ENCODE results near the gene CXCR4. TPM values are rescaled to one million over a fixed set of nuclear protein-coding genes. Genes with fewer than 3 reads are reported as not detected.

Gene CXCR4
- total RNA-seq, 2 donors from 2014 or later: 221 to 338 TPM

DNA sequence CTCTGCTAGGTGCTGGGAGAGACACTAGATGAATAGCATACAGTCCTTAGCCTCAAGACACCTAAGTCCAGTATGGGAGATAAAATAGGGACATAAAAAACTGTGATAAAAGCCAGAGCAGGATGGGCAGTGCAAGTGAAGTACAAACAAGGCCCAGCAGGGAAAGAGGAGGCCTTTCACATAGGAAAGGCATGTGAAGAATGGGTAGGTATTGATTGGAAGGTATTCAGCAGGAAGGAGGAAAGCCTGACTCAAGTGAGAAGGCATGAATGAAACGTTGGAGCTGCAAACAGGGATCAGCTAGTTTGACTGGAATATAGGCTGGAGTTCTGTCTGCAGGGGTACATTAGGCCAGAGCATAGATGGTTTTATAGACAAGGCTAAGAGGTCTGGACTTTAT lies 11.0 kb upstream of the CXCR4 start:
- Mint-ChIP-seq H3K36me3 (ENCODE audit: insufficient read depth in 2 of 2) (peaks cover under 1 to 3% of the 10 kb centered on the region in 2 donors), H3K4me3 (peak overlapping the region; percentile 83 to 92), H3K27ac (peak overlapping the region; percentile 88), H3K27me3 (ENCODE audit: low read depth) (peaks cover 15% of the 10 kb centered on the region), H3K4me1 (ENCODE audit: low read depth) (peaks cover 96% of the 10 kb centered on the region), H3K9me3 (peaks cover 0 to under 1% of the 10 kb centered on the region in 2 donors)
- DNase-seq (no peak), ATAC-seq (replicated peaks in 1 of 2) (no peak)

DNA sequence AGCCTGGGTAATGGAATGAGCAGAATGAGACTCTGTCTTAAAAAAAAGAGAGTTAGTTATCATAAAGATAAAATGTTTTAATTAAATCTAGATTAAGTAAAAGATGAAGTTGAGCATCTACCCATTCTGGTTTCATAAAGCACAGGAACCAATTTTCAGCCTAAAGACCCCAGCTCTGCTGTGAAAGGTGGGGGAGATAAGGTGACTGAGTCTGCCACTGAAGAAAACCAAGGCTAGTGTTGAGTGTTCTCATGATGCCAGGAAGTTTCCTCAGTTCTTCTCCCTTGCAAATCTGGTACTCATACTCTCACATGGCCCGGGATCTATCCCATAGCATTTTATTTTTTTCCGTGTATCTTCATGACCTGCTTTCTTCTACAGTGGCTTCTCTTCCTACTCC lies 10.4 kb upstream of the CXCR4 start:
- ATAC-seq (replicated peaks in 1 of 2) (no peak), DNase-seq (no peak)
- H3K9me3 Mint-ChIP-seq: no peaks in the 10 kb centered on the region
- H3K4me3 Mint-ChIP-seq: peak overlapping the region; percentile 83 to 92
- H3K4me1 Mint-ChIP-seq (ENCODE audit: low read depth): peaks cover 96% of the 10 kb centered on the region
- H3K27me3 Mint-ChIP-seq (ENCODE audit: low read depth): peaks cover 15% of the 10 kb centered on the region
- H3K36me3 Mint-ChIP-seq (ENCODE audit: insufficient read depth in 2 of 2): peaks cover 0 to 3% of the 10 kb centered on the region in 2 donors
- no peak overlapping the region for H3K27ac Mint-ChIP-seq

DNA sequence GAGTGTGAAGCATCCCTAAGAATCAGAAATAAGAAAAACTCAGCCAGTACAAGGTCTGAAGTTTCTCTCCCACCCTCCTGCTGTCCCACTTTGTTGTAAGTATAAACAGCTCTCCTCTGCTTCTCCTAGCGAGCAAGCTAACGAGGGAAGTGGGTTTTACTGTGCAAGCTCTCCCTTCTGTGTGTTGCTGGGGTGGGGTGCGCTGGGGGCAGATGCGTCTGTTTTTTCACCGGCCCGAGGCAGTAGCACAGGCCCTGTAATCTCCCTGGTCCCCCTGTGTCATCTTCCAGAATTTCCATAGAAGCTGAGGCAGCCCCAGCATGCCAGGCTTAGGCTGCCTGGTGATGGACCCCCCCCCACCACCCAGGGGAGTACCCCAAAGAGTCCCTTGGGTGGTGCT lies 9.4 kb upstream of the CXCR4 start:
- Mint-ChIP-seq H3K4me3 (peak overlapping the region; percentile 18 to 47), H3K27ac (no peak overlapping the region), H3K9me3 (no peaks in the 10 kb centered on the region), H3K27me3 (ENCODE audit: low read depth) (peaks cover 15% of the 10 kb centered on the region), H3K4me1 (ENCODE audit: low read depth) (peaks cover 94% of the 10 kb centered on the region), H3K36me3 (ENCODE audit: insufficient read depth in 2 of 2) (peaks cover 0 to 3% of the 10 kb centered on the region in 2 donors)
- ATAC-seq (replicated peaks in 1 of 2) (no peak), DNase-seq (no peak)

DNA sequence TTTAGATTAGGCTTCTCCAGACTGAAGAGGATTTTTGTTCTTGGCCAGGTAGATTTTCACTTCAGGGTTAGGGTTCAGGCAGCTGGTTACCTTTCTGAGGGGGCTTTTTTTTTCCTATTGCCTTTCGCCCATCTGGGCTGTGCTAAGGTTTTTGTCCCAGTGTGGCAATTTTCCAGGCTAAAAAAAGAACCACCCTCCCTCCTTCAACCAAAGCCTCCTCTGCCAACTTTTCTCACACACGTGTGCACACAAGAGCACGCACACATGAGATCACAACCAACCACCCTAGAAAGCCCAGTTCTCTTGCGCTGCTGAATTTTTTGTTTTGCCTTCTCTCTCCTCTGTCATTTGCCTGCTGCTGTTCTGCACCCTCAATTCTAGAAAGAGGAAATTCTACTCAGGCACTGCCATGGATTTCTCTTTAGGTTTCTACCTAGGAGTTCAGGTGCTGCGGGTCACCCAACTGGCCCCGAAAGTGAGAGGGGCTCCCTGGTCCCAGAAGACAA lies 8.5 kb upstream of the CXCR4 start:
- peak overlapping the region; percentile 0 to 1 for H3K4me3 Mint-ChIP-seq
- H3K27me3 Mint-ChIP-seq (ENCODE audit: low read depth): peaks cover 15% of the 10 kb centered on the region
- peaks cover 90% of the 10 kb centered on the region for H3K4me1 Mint-ChIP-seq (ENCODE audit: low read depth)
- H3K36me3 Mint-ChIP-seq (ENCODE audit: insufficient read depth in 2 of 2): peaks cover 0 to 3% of the 10 kb centered on the region in 2 donors
- no peaks in the 10 kb centered on the region for H3K9me3 Mint-ChIP-seq
- H3K27ac Mint-ChIP-seq: no peak overlapping the region
- DNase-seq (no peak), ATAC-seq (replicated peaks in 1 of 2) (no peak)

DNA sequence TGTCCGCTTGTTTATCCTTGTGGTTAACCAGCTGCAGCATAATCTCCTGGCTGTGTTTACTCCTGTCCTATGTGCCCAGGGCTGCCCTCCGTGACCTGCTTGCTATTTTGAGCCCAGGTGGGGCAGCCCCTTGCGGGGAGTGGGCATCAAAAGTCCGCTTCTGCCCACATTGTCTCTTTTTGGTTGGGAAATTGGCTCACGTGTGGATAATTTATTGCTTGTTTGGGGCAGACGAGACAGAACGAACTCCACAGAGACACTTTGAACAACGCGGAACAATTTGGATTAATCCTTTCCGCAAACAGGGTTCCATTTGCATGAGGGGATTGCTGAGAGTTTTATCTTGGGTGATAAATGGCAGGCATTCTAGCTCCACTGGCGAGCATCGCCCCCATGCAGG lies 8.1 kb upstream of the CXCR4 start:
- H3K4me3 Mint-ChIP-seq: peak overlapping the region in 1 of 2 donors; percentile 46
- H3K4me1 Mint-ChIP-seq (ENCODE audit: low read depth): peaks cover 90% of the 10 kb centered on the region
- peaks cover 0 to 3% of the 10 kb centered on the region in 2 donors for H3K36me3 Mint-ChIP-seq (ENCODE audit: insufficient read depth in 2 of 2)
- H3K27me3 Mint-ChIP-seq (ENCODE audit: low read depth): peaks cover 15% of the 10 kb centered on the region
- DNase-seq (no peak), ATAC-seq (replicated peaks in 1 of 2) (no peak)
- H3K9me3 Mint-ChIP-seq: no peaks in the 10 kb centered on the region
- H3K27ac Mint-ChIP-seq: no peak overlapping the region

DNA sequence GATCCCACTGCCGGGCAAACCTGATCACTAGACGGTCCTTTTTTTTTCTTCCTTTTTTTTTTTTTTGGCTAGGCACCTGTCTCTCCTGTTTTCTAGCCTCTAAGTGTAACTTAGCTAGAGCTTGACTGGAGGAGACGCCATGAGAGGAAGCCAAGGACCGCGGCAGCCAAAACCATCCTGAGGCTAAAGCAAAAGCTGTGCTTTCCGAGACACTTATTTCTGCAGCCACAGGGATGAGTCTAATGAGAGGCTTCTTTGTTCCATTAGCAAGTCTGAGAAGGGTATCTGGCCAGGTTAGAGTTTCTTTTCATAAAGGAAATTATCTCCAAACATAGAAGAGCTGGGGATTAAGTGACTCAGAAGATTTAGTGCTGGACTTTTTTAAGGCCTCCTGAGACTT lies 7.3 kb upstream of the CXCR4 start:
- Mint-ChIP-seq H3K9me3 (no peaks in the 10 kb centered on the region), H3K27me3 (ENCODE audit: low read depth) (peaks cover 18% of the 10 kb centered on the region), H3K36me3 (ENCODE audit: insufficient read depth in 2 of 2) (peaks cover 0 to 3% of the 10 kb centered on the region in 2 donors), H3K4me1 (ENCODE audit: low read depth) (peaks cover 90% of the 10 kb centered on the region), H3K4me3 (peak overlapping the region; percentile 61 to 66), H3K27ac (peak overlapping the region; percentile 5)
- no peak for ATAC-seq (replicated peaks in 1 of 2)
- no peak for DNase-seq

DNA sequence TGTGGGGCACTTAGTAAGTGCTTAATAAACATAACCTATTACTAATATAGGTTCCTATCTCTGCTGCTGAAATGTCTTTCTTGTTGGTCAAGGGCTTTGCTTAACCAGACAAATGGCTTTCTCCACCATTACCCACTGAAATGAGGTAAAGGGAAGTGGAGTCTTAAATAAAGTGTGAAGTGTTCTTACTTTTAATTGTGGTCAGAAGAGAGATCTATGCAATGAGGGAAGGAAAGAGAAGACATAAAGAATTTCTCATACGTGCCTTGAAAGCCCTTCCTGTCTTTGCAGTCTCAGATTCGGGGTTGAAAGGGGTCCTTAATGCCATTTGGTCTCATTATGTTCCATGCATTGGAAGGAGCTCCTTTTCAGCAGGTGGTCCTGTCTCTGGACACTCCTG lies 6.9 kb upstream of the CXCR4 start:
- peak overlapping the region; percentile 61 to 66 for H3K4me3 Mint-ChIP-seq

DNA sequence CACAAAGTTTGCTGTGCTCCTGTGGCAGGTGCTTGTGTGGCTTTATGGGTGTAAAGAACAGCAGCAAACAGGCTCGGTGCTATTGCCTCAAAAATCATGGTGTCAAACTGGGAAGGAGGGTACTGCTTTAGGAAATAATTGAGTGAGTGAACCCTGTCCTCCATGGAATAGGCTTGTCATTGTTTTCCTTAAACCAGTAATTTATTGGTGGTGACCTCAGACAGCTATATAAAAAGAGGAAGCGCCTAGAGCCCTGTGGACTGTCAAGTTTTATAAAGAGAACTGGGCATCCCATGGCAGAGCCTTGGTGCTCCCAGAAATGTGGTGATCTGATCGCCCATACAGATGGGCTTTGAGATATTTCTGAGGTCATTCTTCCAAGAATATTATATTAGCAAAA lies 4.7 kb upstream of the CXCR4 start:
- peak overlapping the region; percentile 41 to 70 for H3K4me3 Mint-ChIP-seq
- H3K27ac Mint-ChIP-seq: peak overlapping the region; percentile 89
- peaks cover 74% of the 10 kb centered on the region for H3K4me1 Mint-ChIP-seq (ENCODE audit: low read depth)
- no peaks in the 10 kb centered on the region for H3K9me3 Mint-ChIP-seq
- peaks cover 3 to 4% of the 10 kb centered on the region in 2 donors for H3K36me3 Mint-ChIP-seq (ENCODE audit: insufficient read depth in 2 of 2)
- no peak for ATAC-seq (replicated peaks in 1 of 2)
- peaks cover 17% of the 10 kb centered on the region for H3K27me3 Mint-ChIP-seq (ENCODE audit: low read depth)
- no peak for DNase-seq

More for the DNA sequence above, 6.9 kb upstream of the CXCR4 start:
- Mint-ChIP-seq H3K4me1 (ENCODE audit: low read depth) (peaks cover 90% of the 10 kb centered on the region), H3K9me3 (no peaks in the 10 kb centered on the region), H3K27me3 (ENCODE audit: low read depth) (peaks cover 23% of the 10 kb centered on the region), H3K27ac (no peak overlapping the region), H3K36me3 (ENCODE audit: insufficient read depth in 2 of 2) (peaks cover 0 to 3% of the 10 kb centered on the region in 2 donors)
- DNase-seq: no peak
- ATAC-seq (replicated peaks in 1 of 2): no peak

DNA sequence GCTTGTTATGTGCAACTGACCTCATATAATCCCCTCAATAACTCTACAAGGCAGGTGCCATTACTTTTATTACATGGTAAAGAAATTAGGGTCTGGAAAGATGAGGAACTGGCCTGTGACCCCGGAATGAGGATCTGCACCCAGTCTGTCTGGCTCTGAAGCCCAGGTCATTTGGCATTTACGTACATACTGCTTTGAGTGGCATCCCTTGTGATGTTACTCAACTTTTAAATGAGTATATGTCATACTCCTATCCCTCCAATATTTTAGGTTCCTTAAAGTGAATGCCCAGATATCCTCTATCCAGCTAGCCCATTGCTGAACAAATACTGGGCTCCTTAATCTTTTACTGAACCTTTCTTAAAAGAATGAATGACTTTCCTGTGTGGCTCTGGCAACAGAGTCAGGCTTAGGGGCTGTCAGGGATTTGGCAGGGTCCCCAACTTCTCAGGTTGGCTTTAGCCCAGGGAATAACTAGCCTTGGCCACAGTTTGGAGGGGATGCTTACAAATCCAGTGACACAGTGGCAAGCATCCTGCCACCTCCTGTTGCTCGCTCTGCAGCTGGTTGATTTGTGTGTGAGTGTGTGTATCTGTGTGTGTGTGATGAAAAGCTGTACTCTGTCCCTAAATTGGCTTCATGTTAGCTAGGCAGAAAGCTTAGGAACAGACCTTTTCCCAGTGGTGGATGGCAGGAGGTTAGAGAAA lies 3.4 kb upstream of the CXCR4 start:
- no peak overlapping the region for H3K27ac Mint-ChIP-seq
- H3K36me3 Mint-ChIP-seq (ENCODE audit: insufficient read depth in 2 of 2): peaks cover 4% of the 10 kb centered on the region in 2 donors
- ATAC-seq (replicated peaks in 1 of 2) (no peak), DNase-seq (no peak)
- peak overlapping the region in 1 of 2 donors; percentile 49 for H3K4me3 Mint-ChIP-seq
- H3K9me3 Mint-ChIP-seq: no peaks in the 10 kb centered on the region
- H3K27me3 Mint-ChIP-seq (ENCODE audit: low read depth): peaks cover 11% of the 10 kb centered on the region
- H3K4me1 Mint-ChIP-seq (ENCODE audit: low read depth): peaks cover 65% of the 10 kb centered on the region

DNA sequence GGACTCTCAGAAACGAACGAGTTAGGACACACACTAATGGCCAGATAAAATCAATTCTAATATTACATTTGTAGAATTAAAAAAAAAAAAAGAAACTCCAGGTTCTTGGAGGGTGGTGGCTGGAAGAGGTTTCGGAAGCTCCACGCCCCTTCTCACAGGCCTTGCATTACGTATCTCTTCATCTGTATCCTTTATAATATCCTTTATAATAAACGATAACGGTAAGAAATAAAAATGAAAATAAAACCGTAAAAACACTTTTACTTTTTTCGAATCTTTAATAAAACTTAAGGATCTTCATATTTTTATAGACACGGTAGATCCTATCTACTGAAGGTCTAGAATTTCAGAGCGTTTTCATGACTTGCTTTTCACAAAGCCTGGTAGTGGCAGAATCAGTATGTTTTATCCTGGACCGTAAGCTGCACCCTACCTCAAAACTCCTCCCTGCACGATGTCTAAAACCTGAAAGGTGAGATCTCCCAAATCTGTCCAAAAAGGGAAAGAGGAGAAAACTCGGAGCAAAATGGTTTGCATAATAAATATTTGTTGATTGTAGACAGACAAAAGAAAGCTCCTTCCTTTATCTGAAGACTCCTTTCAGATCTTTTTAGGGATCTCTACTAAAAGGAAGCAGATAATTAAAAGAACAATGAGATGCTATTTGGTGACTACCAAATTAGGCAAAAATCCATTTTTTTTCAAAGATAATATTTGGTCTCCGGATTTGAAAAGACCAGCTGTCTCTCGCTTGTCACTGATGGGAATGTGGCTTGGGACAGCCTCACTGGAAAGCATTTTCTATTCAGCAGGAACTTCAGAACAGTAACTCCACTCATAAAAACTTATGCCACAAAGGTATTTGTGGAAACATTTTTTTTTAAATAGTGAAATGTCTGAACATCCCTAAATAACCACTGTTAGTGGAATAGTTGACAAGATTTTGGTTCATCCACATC lies 2.0 kb upstream of the CXCR4 start:
- ATAC-seq (replicated peaks in 1 of 2): no peak
- no peaks in the 10 kb centered on the region for H3K9me3 Mint-ChIP-seq
- DNase-seq: no peak
- no peak overlapping the region for H3K27ac Mint-ChIP-seq
- peaks cover 13 to 14% of the 10 kb centered on the region in 2 donors for H3K36me3 Mint-ChIP-seq (ENCODE audit: insufficient read depth in 2 of 2)
- peak overlapping the region; percentile 89 to 95 for H3K4me3 Mint-ChIP-seq
- H3K27me3 Mint-ChIP-seq (ENCODE audit: low read depth): peaks cover 9% of the 10 kb centered on the region
- H3K4me1 Mint-ChIP-seq (ENCODE audit: low read depth): peaks cover 63% of the 10 kb centered on the region

DNA sequence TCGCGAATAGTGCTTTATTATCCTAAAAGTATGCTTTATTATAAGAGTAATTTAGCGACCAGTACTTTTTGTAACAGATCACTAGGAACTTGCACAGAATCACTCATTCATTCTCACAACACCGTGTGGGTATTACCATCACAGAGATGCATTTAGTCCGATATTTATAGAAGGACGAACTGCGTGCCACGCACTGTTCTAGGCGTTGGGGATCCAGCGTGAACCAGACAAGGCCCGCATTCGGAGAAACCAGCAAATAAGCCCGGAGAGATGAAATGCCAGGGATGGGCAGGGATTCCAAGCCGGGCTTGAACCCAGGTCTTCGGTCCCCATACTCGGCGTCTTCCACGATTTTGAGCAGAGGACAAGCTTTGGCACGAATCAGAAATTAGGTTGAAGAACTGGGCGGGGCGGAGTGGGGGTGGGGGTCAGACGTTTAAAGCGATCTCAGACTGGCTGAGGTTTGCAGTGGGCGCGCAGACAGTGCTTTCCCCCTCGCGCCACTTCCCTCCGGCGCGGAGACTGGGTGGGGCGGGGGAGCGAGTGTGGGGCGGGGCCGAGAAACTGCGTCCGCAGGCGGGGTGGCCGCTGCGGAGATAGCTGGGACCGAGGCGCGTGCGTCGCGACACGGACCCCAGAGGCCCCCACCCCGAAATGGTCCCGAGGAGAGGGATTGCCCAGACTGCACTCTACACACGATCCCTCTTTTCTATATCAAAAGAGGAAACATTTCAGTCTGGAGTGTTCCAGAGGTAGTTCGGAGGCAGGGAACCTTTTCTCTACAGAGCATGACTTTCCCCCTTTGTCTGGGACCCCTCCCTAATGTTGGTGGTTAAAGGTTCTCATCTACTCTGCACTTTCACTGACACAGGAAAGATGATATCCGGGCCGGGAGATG lies 1.1 kb upstream of the CXCR4 start:
- H3K27ac Mint-ChIP-seq: peak overlapping the region; percentile 97
- ATAC-seq (replicated peaks in 1 of 2) (peak; percentile 63 to 69), DNase-seq (peak; percentile 87 to 90)
- peaks cover 19 to 23% of the 10 kb centered on the region in 2 donors for H3K36me3 Mint-ChIP-seq (ENCODE audit: insufficient read depth in 2 of 2)
- H3K27me3 Mint-ChIP-seq (ENCODE audit: low read depth): peaks cover 9% of the 10 kb centered on the region
- H3K9me3 Mint-ChIP-seq: no peaks in the 10 kb centered on the region
- peak overlapping the region; percentile 89 to 95 for H3K4me3 Mint-ChIP-seq
- peaks cover 63% of the 10 kb centered on the region for H3K4me1 Mint-ChIP-seq (ENCODE audit: low read depth)

DNA sequence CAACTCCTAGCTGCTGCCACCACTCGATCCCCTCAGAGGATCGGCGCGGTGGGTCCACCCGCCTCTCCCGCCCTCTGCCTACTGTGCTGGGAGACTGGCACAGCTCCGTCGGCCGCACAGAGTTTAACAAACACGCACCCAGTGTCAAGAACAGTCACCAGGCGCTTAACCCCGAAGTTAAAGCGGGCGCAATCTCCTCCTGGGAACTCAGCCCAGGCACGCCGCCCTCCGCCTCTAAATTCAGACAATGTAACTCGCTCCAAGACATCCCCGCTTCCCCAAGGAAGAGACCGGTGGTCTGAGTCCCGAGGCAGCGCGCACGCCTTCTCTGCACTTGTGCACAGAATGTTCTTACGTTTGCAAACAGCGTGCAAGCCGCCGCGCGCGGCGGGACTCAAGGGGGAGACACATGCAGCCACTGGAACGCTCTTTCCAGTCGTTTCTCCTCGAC lies 533 bp downstream of the CXCR4 start:
- Mint-ChIP-seq H3K27me3 (ENCODE audit: low read depth) (peaks cover 9% of the 10 kb centered on the region), H3K9me3 (no peaks in the 10 kb centered on the region), H3K27ac (peak overlapping the region; percentile 97), H3K36me3 (ENCODE audit: insufficient read depth in 2 of 2) (peaks cover 29 to 36% of the 10 kb centered on the region in 2 donors), H3K4me1 (ENCODE audit: low read depth) (peaks cover 65% of the 10 kb centered on the region), H3K4me3 (peak overlapping the region; percentile 89 to 95)
- DNase-seq (peak in 1 of 2 donors; percentile 62), ATAC-seq (replicated peaks in 1 of 2) (peak; percentile 3 to 28)
